ENCODE measurements around the gene SAYSD1.

- no peak for TF ChIP-seq CTCF (IDR thresholded peaks at IDR 0.05; ENCODE audit: control extremely low read depth in 1 of 3, insufficient read depth in 1 of 3, low read depth in 1 of 3, low read length in 3 of 3)
- TF ChIP-seq BRCA1 (IDR thresholded peaks at IDR 0.05; ENCODE audit: low read depth, low read length): no peak
- no peak for TF ChIP-seq YY1 (IDR thresholded peaks at IDR 0.05; ENCODE audit: low read depth, low read length)
- TF ChIP-seq SUZ12 (IDR thresholded peaks at IDR 0.05; ENCODE audit: low read length): no peak
- no peak for TF ChIP-seq POLR2A (IDR thresholded peaks at IDR 0.05; ENCODE audit: control extremely low read depth in 1 of 2, low read depth in 2 of 2, low read length in 2 of 2)
- no peak for TF ChIP-seq MAX (IDR thresholded peaks at IDR 0.05)
- no peak for TF ChIP-seq TCF12 (IDR thresholded peaks at IDR 0.05; ENCODE audit: low read depth, low read length)
- no peak for TF ChIP-seq CBX5 (IDR thresholded peaks at IDR 0.05; ENCODE audit: low read depth, low read length)
- no peak for TF ChIP-seq CEBPB (IDR thresholded peaks at IDR 0.05; ENCODE audit: low read depth, low read length)
- no peak for TF ChIP-seq RXRA (IDR thresholded peaks at IDR 0.05; ENCODE audit: insufficient read depth, low read depth, low read length)
- TF ChIP-seq POU5F1 (IDR thresholded peaks at IDR 0.05; ENCODE audit: low read depth, low read length): no peak
- TF ChIP-seq CTBP2 (IDR thresholded peaks at IDR 0.05; ENCODE audit: borderline replicate concordance, insufficient read depth, insufficient read length, low read length): no peak
- TF ChIP-seq ATF3 (IDR thresholded peaks at IDR 0.05; ENCODE audit: insufficient read depth, low read depth, low read length): no peak
These were observed 36.2 kb upstream of the SAYSD1 start for GRCh38 chr6:39151211-39151610.

Data from H1 (cell line).